GM10248 (cell line): ENCODE measurements around the gene RNASE8.

Experiments
- CTCF ChIA-PET: fragments of 300-600 bp; sonication (Branson Sonifier 250); formaldehyde crosslinking; extraction: SDS; loops from one replicate; lab custom pipeline; 2021; ENCODE audit warnings: antibody characterized with exemption; lab: Yijun Ruan, JAX
- POLR2A ChIA-PET: fragments of 350-650 bp; sonication (Branson Sonifier 250); formaldehyde crosslinking; extraction: SDS; loops from one replicate; lab custom pipeline; 2020; ENCODE audit warnings: antibody characterized with exemption; lab: Yijun Ruan, JAX
- DNase-seq: peaks from one replicate; pipeline ENCODE4 v3.0.0; 2012; ENCODE audit errors: extremely low spot score
- CTCF ChIP-seq: IDR thresholded peaks from 2 replicates; pipeline ENCODE4 v1.5.1; 2012; ENCODE audit warnings: mild to moderate bottlenecking, low read depth; ENCODE audit errors: extremely low read depth, missing control alignments, control extremely low read depth

RNASE8 gene

GRCh38 chr14:21026988-21027315 is 30.7 kb upstream of the RNASE8 start:
- POLR2A ChIA-PET: no interaction called here
- DNase-seq: no peak
- TF ChIP-seq CTCF: no peak
- CTCF ChIA-PET: interaction anchor here (1.6 to 2.0 kb wide), 3 partner anchors 12 to 66 kb away, joined by 4 to 11 read pairs (median 8); no protein-coding TSS in a partner anchor

GRCh38 chr14:21029917-21030316 is 27.7 kb upstream of the RNASE8 start, which contains the start of gene TPPP2:
TSS of gene TPPP2 (plus strand) at chr14:21030217. CDS start at chr14:21030582, 365 bp downstream.
- no peak for DNase-seq
- no peak for TF ChIP-seq CTCF
- POLR2A ChIA-PET: no interaction called here
- CTCF ChIA-PET: interaction anchor here (1.0 to 1.3 kb wide), 3 partner anchors 10 to 63 kb away, joined by 3 read pairs; no protein-coding TSS in a partner anchor

GRCh38 chr14:21030531-21030930 is 27.1 kb upstream of the RNASE8 start:
- ChIA-PET POLR2A (no interaction called here), CTCF (interaction anchor here (1.0 to 7.2 kb wide), 2 partner anchors 10 to 15 kb away, joined by 3 to 69 read pairs; no protein-coding TSS in a partner anchor)
- TF ChIP-seq CTCF: no peak
- no peak for DNase-seq

GRCh38 chr14:21032326-21033132 is 25.1 kb upstream of the RNASE8 start:
- no peak for TF ChIP-seq CTCF
- no peak for DNase-seq
- CTCF ChIA-PET: interaction anchor here (0.7 to 7.2 kb wide), 12 partner anchors 8 to 72 kb away, joined by 3 to 69 read pairs (median 4); no protein-coding TSS in a partner anchor
- POLR2A ChIA-PET: no interaction called here

- CTCF ChIA-PET: interaction anchor here (1.0 to 7.2 kb wide), 8 partner anchors 10 to 59 kb away, joined by 3 to 69 read pairs (median 5); no protein-coding TSS in a partner anchor
- DNase-seq: no peak
- no peak for TF ChIP-seq CTCF
- POLR2A ChIA-PET: no interaction called here
Measured at GRCh38 chr14:21033133-21033698, 24.4 kb upstream of the RNASE8 start.

GRCh38 chr14:21034707-21035106 is 22.9 kb upstream of the RNASE8 start, which contains the start of gene RNASE13:
TSS of gene RNASE13 (minus strand) at chr14:21034807. CDS start at chr14:21034288, 519 bp downstream.
- POLR2A ChIA-PET: no interaction called here
- CTCF ChIA-PET: interaction anchor here (0.8 to 7.2 kb wide), 6 partner anchors 13 to 69 kb away, joined by 3 to 69 read pairs (median 7); no protein-coding TSS in a partner anchor
- TF ChIP-seq CTCF: no peak
- no peak for DNase-seq
